Osteoblast (primary cell): Measurements from ENCODE around the gene SLC38A1. TPM values are rescaled to one million over a fixed set of nuclear protein-coding genes. Genes with fewer than 3 reads are reported as not detected.

ENCODE experiments used
- DNase-seq: peaks from one replicate; pipeline ENCODE4 v3.0.0; 2011; ENCODE audit warnings: low spot score, mixed read lengths; ENCODE audit not compliant: insufficient read length; ENCODE audit errors: missing footprints
- H2AFZ ChIP-seq: 2 replicates; pipeline ENCODE4 v1.6.0; 2011; ENCODE audit warnings: mild to moderate bottlenecking, low read length
- H3K27ac ChIP-seq: 2 replicates; pipeline ENCODE4 v1.5.1; 2011; ENCODE audit warnings: mild to moderate bottlenecking, low read depth, low read length, moderate library complexity
- H3K27me3 ChIP-seq: 2 replicates; pipeline ENCODE4 v1.6.0; 2012; ENCODE audit warnings: mild to moderate bottlenecking, control low read depth, inconsistent platforms, low read length, moderate library complexity; ENCODE audit not compliant: insufficient read depth
- H3K36me3 ChIP-seq: 2 replicates; pipeline ENCODE4 v1.5.1; 2011; ENCODE audit warnings: mild to moderate bottlenecking, low read length, control low read depth, moderate library complexity; ENCODE audit not compliant: insufficient read depth
- H3K4me1 ChIP-seq: 2 replicates; pipeline ENCODE4 v1.5.1; 2011; ENCODE audit warnings: mild to moderate bottlenecking, low read length, control low read depth, moderate library complexity; ENCODE audit not compliant: insufficient read depth
- H3K4me2 ChIP-seq: 2 replicates; pipeline ENCODE4 v1.6.0; 2011; ENCODE audit warnings: mild to moderate bottlenecking, low read length; ENCODE audit not compliant: insufficient read depth
- H3K4me3 ChIP-seq: fragments of 200-600 bp; sonication (generic); 3 replicates; pipeline ENCODE4 v1.5.1; 2012; ENCODE audit warnings: mild to moderate bottlenecking, low read length, inconsistent platforms; ENCODE audit not compliant: insufficient read depth
- H3K79me2 ChIP-seq: 2 replicates; pipeline ENCODE4 v1.6.0; 2012; ENCODE audit warnings: mild to moderate bottlenecking, low read length, control low read depth, inconsistent platforms; ENCODE audit not compliant: insufficient read depth
- H3K9me3 ChIP-seq: 2 replicates; pipeline ENCODE4 v1.5.1; 2011; ENCODE audit warnings: low read depth, low read length, control low read depth
- H4K20me1 ChIP-seq: 2 replicates; pipeline ENCODE4 v1.6.0; 2012; ENCODE audit warnings: mild to moderate bottlenecking, low read length, control low read depth; ENCODE audit not compliant: insufficient read depth
- total RNA-seq: library from RNA; depleted of rRNA; stranded (reverse); fragments of >200 nt; gene quantifications from 2 replicates; pipeline ENCODE4 v1.2.3, GENCODE V29; 2012
- TF ChIP-seq, protein P1 (sequence below): IDR thresholded peaks from 2 replicates; pipeline ENCODE4 v1.5.1; 2011; ENCODE audit warnings: mild to moderate bottlenecking, low read depth, low read length, moderate library complexity; ENCODE audit errors: extremely low read depth

The SLC38A1 gene
- total RNA-seq, 1 donor: 29.7 TPM

DNA sequence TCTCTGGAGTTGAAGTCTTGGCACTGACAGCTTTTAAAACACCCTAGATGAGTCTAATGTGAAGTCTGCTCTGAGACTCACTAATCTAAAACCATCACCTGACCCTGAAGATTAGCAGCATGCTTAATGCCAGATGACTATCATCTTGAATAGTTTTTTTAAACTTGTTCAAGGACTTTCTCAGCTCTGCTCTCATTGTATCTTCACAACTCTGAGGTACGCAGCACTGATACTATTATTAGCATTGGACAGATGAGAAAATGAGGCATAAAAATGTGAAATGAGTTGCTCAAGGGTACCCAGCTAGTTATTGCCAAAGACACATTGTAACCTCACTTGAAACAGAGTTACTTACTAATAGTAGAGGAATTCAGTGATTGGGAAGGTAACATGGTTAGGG, 4.8 kb downstream of the SLC38A1 start:
- no peak overlapping the region for H3K4me3 ChIP-seq
- peaks cover 27% of the 10 kb centered on the region for H3K27me3 ChIP-seq
- H3K27ac ChIP-seq: no peak overlapping the region
- H3K9me3 ChIP-seq: no peaks in the 10 kb centered on the region
- H3K36me3 ChIP-seq: no peaks in the 10 kb centered on the region
- H4K20me1 ChIP-seq: peaks cover 3% of the 10 kb centered on the region
- DNase-seq: no peak
- peaks cover 50% of the 10 kb centered on the region for H3K79me2 ChIP-seq
- peaks cover 21% of the 10 kb centered on the region for H3K4me1 ChIP-seq
- TF ChIP-seq, protein P1, sequence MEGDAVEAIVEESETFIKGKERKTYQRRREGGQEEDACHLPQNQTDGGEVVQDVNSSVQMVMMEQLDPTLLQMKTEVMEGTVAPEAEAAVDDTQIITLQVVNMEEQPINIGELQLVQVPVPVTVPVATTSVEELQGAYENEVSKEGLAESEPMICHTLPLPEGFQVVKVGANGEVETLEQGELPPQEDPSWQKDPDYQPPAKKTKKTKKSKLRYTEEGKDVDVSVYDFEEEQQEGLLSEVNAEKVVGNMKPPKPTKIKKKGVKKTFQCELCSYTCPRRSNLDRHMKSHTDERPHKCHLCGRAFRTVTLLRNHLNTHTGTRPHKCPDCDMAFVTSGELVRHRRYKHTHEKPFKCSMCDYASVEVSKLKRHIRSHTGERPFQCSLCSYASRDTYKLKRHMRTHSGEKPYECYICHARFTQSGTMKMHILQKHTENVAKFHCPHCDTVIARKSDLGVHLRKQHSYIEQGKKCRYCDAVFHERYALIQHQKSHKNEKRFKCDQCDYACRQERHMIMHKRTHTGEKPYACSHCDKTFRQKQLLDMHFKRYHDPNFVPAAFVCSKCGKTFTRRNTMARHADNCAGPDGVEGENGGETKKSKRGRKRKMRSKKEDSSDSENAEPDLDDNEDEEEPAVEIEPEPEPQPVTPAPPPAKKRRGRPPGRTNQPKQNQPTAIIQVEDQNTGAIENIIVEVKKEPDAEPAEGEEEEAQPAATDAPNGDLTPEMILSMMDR: no peak
- H3K4me2 ChIP-seq: no peak overlapping the region
- H2AFZ ChIP-seq: no peak overlapping the region

DNA sequence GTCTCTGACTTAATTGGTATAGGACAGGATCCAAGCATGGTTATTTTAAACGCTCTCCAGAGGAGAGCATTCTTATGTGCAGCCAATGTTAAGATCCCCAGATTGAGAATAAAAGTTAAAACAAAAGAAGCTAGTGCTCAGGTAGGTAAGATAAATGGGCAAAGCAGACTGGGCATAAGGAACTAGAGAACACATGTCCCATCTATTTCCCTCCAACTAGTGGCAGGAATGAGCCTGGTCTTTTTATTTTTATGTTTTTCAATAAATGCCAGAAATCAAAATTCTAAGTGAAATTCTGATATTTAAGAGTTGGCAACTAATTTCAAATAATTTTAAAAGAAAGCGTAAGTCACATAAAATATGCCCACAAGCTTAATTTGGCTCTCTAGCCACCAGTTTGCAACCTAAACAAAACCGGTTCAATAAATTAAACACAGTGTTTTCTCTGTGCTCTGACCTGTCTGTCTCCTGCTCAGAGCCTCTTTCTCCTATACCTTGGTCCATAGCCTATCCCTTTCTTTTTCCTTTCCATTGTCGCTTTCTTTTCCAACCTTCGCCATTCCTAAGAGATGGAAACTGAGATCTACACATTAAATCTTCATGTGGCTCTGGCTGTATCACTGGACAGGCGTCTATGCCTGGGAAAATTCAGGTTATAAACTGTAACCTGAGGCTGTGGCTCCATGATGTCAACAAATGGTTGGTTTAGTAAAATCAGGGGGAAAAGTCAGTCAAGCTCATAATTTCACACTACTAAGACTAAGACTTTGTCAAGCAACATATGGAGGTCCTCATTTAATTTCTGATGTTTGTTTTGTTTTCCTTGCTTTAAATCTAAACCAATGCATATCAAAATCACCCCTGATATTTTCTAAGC, 5.5 kb downstream of the SLC38A1 start:
- Histone ChIP-seq H4K20me1 (peaks cover 3% of the 10 kb centered on the region), H3K4me3 (no peak overlapping the region), H3K27me3 (peaks cover 21% of the 10 kb centered on the region), H2AFZ (no peak overlapping the region), H3K27ac (no peak overlapping the region), H3K4me2 (no peak overlapping the region), H3K79me2 (peaks cover 50% of the 10 kb centered on the region), H3K4me1 (peaks cover 16% of the 10 kb centered on the region), H3K9me3 (no peaks in the 10 kb centered on the region), H3K36me3 (no peaks in the 10 kb centered on the region)
- TF ChIP-seq, protein P1: peak; percentile 21
- DNase-seq: no peak

DNA sequence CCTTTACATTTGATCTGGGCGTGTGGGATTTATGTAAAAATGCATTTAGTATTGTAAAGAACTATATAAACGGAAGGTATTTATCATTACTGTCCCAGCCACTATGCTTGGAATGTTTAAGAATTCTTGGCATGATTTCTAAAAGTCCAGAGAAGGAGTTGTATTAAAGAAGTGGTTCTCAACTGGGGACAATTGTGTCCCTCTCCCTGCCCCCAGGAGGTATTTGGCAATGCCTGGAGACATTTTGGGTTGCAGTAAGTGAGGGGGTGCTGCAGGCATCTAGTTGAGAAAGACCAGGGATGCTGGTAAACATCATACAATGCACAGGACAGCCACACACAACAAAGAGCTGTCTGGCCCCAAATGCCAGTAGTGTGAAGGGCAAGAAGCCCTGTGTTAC, 7.2 kb downstream of the SLC38A1 start:
- H3K4me2 ChIP-seq: no peak overlapping the region
- H3K4me3 ChIP-seq: no peak overlapping the region
- TF ChIP-seq, protein P1: no peak
- H3K9me3 ChIP-seq: no peaks in the 10 kb centered on the region
- peaks cover 45% of the 10 kb centered on the region for H3K79me2 ChIP-seq
- no peak overlapping the region for H3K27ac ChIP-seq
- peaks cover 4% of the 10 kb centered on the region for H3K4me1 ChIP-seq
- peaks cover 3% of the 10 kb centered on the region for H4K20me1 ChIP-seq
- DNase-seq: no peak
- peaks cover 4% of the 10 kb centered on the region for H3K27me3 ChIP-seq
- no peak overlapping the region for H2AFZ ChIP-seq
- H3K36me3 ChIP-seq: no peaks in the 10 kb centered on the region

DNA sequence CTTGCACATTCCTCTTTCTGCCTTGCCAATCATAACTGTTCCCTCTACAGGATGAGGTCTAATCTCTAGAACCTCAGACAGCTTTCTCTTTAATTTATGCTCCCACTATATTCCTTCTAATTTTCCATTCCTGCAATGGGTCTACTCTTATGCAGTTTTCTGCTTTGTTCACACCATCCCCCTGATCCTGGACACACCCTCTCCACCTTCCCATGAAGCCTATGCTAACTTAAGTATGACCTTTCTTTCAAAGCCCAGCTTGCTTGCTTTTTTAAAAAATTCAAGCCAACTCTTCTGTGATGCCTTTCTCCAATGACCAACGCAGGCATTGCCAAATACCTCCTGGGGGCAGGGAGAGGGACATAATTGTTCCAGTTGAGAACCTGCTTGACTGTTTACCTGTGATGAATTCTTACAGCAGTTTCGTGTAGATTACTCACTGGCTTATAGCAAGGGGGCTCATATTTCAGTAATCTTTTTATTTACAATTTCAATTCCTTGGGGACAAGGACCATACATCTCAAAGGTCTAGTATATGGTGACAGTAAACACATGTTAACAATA, 7.8 kb downstream of the SLC38A1 start:
- H4K20me1 ChIP-seq: peaks cover 3% of the 10 kb centered on the region
- no peaks in the 10 kb centered on the region for H3K36me3 ChIP-seq
- peaks cover 4% of the 10 kb centered on the region for H3K4me1 ChIP-seq
- H2AFZ ChIP-seq: no peak overlapping the region
- no peak overlapping the region for H3K4me3 ChIP-seq
- no peaks in the 10 kb centered on the region for H3K27me3 ChIP-seq
- no peaks in the 10 kb centered on the region for H3K9me3 ChIP-seq
- TF ChIP-seq, protein P1: no peak
- no peak overlapping the region for H3K27ac ChIP-seq
- peak; percentile 86 for DNase-seq
- peaks cover 39% of the 10 kb centered on the region for H3K79me2 ChIP-seq
- no peak overlapping the region for H3K4me2 ChIP-seq
